Mesothelial cell of epicardium (in vitro differentiated cells): ENCODE measurements around the gene EXTL1. TPM values are rescaled to one million over a fixed set of nuclear protein-coding genes. Genes with fewer than 3 reads are reported as not detected.

Source experiments
- DNase-seq, 2 experiments: peaks; one replicate each; pipeline ENCODE4 v3.0.0; 2021; ENCODE audit warnings: low spot score in 2 of 2; ENCODE audit not compliant: unreplicated experiment in 2 of 2
- H3K27ac Mint-ChIP-seq: 2 replicates; pipeline ENCODE4 v1.8.0; 2021; ENCODE audit warnings: mixed read lengths
- H3K27me3 Mint-ChIP-seq: 2 replicates; pipeline ENCODE4 v1.8.0; 2021; ENCODE audit warnings: low read depth, mixed read lengths
- H3K36me3 Mint-ChIP-seq: 2 replicates; pipeline ENCODE4 v1.8.0; 2021; ENCODE audit warnings: mixed read lengths
- H3K4me1 Mint-ChIP-seq: 2 replicates; pipeline ENCODE4 v1.8.0; 2021; ENCODE audit warnings: mixed read lengths
- H3K4me3 Mint-ChIP-seq: 2 replicates; pipeline ENCODE4 v1.8.0; 2021; ENCODE audit warnings: mild to moderate bottlenecking, moderate library complexity, mixed read lengths
- H3K9me3 Mint-ChIP-seq: 2 replicates; pipeline ENCODE4 v1.8.0; 2021; ENCODE audit warnings: mixed read lengths
- CTCF ChIP-seq: fragments of 200-600 bp; sonication (generic); IDR thresholded peaks from one replicate; pipeline ENCODE4 v1.5.0; 2021; ENCODE audit warnings: antibody characterized with exemption; ENCODE audit not compliant: unreplicated experiment
- total RNA-seq: library from RNA; stranded (reverse); gene quantifications from 3 replicates; pipeline ENCODE4 v1.2.1, GENCODE V29; 2021

EXTL1 gene
- total RNA-seq, 1 donor from 2014 or later: 8.2 TPM

GRCh38 chr1:26049531-26050247 lies 28.1 kb downstream of the EXTL1 start:
- Mint-ChIP-seq H3K27me3 (peaks cover 45% of the 10 kb centered on the region), H3K9me3 (no peaks in the 10 kb centered on the region), H3K36me3 (no peaks in the 10 kb centered on the region), H3K4me3 (no peak overlapping the region), H3K4me1 (peaks cover 52% of the 10 kb centered on the region), H3K27ac (peak overlapping the region; percentile 83)
- no peak for TF ChIP-seq CTCF
- DNase-seq: no peak

GRCh38 chr1:26050248-26050640 lies 28.7 kb downstream of the EXTL1 start:
- no peaks in the 10 kb centered on the region for H3K9me3 Mint-ChIP-seq
- no peaks in the 10 kb centered on the region for H3K36me3 Mint-ChIP-seq
- TF ChIP-seq CTCF: no peak
- H3K27me3 Mint-ChIP-seq: peaks cover 39% of the 10 kb centered on the region
- peaks cover 47% of the 10 kb centered on the region for H3K4me1 Mint-ChIP-seq
- no peak for DNase-seq
- no peak overlapping the region for H3K4me3 Mint-ChIP-seq
- peak overlapping the region; percentile 83 for H3K27ac Mint-ChIP-seq

GRCh38 chr1:26053718-26054560 lies 32.4 kb downstream of the EXTL1 start:
- DNase-seq: no peak
- H3K27me3 Mint-ChIP-seq: peaks cover 10% of the 10 kb centered on the region
- no peaks in the 10 kb centered on the region for H3K9me3 Mint-ChIP-seq
- TF ChIP-seq CTCF: no peak
- peaks cover 31% of the 10 kb centered on the region for H3K4me1 Mint-ChIP-seq
- peaks cover 2% of the 10 kb centered on the region for H3K36me3 Mint-ChIP-seq
- H3K4me3 Mint-ChIP-seq: no peak overlapping the region
- no peak overlapping the region for H3K27ac Mint-ChIP-seq

GRCh38 chr1:26055041-26055440 lies 33.5 kb downstream of the EXTL1 start:
- no peak overlapping the region for H3K27ac Mint-ChIP-seq
- H3K36me3 Mint-ChIP-seq: peaks cover 2% of the 10 kb centered on the region
- no peaks in the 10 kb centered on the region for H3K9me3 Mint-ChIP-seq
- peaks cover 4% of the 10 kb centered on the region for H3K27me3 Mint-ChIP-seq
- peaks cover 27% of the 10 kb centered on the region for H3K4me1 Mint-ChIP-seq
- H3K4me3 Mint-ChIP-seq: no peak overlapping the region
- TF ChIP-seq CTCF: no peak
- DNase-seq: no peak

- no peak overlapping the region for H3K4me3 Mint-ChIP-seq
- no peak for DNase-seq
- H3K4me1 Mint-ChIP-seq: peaks cover 13% of the 10 kb centered on the region
- no peak for TF ChIP-seq CTCF
- H3K9me3 Mint-ChIP-seq: no peaks in the 10 kb centered on the region
- H3K36me3 Mint-ChIP-seq: peaks cover 2% of the 10 kb centered on the region
- H3K27me3 Mint-ChIP-seq: no peaks in the 10 kb centered on the region
- H3K27ac Mint-ChIP-seq: no peak overlapping the region
Observed at GRCh38 chr1:26057189-26057588, 35.6 kb downstream of the EXTL1 start.
